GM12878 (cell line): ENCODE data around the gene DAB2. TPM values are rescaled to one million over a fixed set of nuclear protein-coding genes. Genes with fewer than 3 reads are reported as not detected.

ENCODE experiments used
- ATAC-seq: fragments of 200-7000 bp; cut with Tn5 transposase; 3 replicates; pipeline ENCODE4 v1.9.1; 2020; ENCODE audit warnings: mild to moderate bottlenecking, moderate library complexity
- BruUV-seq: library from RNA; stranded (reverse); fragments of 400-500 nt; replicated peaks from 2 replicates; lab custom pipeline; 2021; lab: Mats Ljungman, UMichigan
- CTCF ChIA-PET: fragments of 300-600 bp; sonication (Branson Sonifier 250); formaldehyde crosslinking; extraction: SDS; loops from one replicate; lab custom pipeline; 2021; ENCODE audit warnings: inconsistent platforms; lab: Yijun Ruan, JAX
- POLR2A ChIA-PET: fragments of 350-600 bp; formaldehyde crosslinking; extraction: SDS; loops from one replicate; lab custom pipeline; 2021; ENCODE audit warnings: inconsistent platforms; lab: Charles Lee
- RAD21 ChIA-PET: fragments of 300-600 bp; sonication (Branson Sonifier 250); formaldehyde crosslinking; loops from one replicate; lab custom pipeline; 2023; ENCODE audit warnings: antibody characterized with exemption; ENCODE audit not compliant: unreplicated experiment; lab: Charles Lee
- SMC1A ChIA-PET: fragments of 300-600 bp; sonication (Branson Sonifier 250); formaldehyde crosslinking; loops from one replicate; lab custom pipeline; 2023; ENCODE audit not compliant: unreplicated experiment, uncharacterized antibody; lab: Charles Lee
- DNase-seq: peaks from one replicate; pipeline ENCODE4 v3.0.0-alpha.2; 2011; ENCODE audit warnings: low read depth, low spot score
- FAIRE-seq: peaks from 3 replicates; lab custom pipeline; 2011; peaks lifted over from hg19 to GRCh38; lab: Jason Lieb, UNC
- H2AFZ ChIP-seq: 2 replicates; pipeline ENCODE4 v1.6.0; 2011; ENCODE audit warnings: low read depth, low read length, control low read depth; ENCODE audit not compliant: control insufficient read depth
- H3K27ac ChIP-seq: 2 replicates; pipeline ENCODE4 v1.5.1; 2011; ENCODE audit warnings: control low read depth; ENCODE audit not compliant: control insufficient read depth, insufficient read depth
- H3K27me3 ChIP-seq, 2 experiments: replicated peaks in 1 of 2; 2 replicates each; pipeline versions ENCODE4 v1.6.0 to v1.6.1; 2011; ENCODE audit warnings: low read length in 1 of 2; ENCODE audit not compliant: control insufficient read depth in 2 of 2, insufficient read depth in 2 of 2
- H3K36me3 ChIP-seq, 2 experiments: 2 replicates each; pipeline ENCODE4 v1.5.1; 2011; ENCODE audit warnings: low read length in 1 of 2; ENCODE audit not compliant: control insufficient read depth in 2 of 2, insufficient read depth in 2 of 2
- H3K4me1 ChIP-seq: 2 replicates; pipeline ENCODE4 v1.6.1; 2011; ENCODE audit warnings: mild to moderate bottlenecking, low read length, moderate library complexity, mixed read lengths; ENCODE audit not compliant: control insufficient read depth, insufficient read depth
- H3K4me2 ChIP-seq: 2 replicates; pipeline ENCODE4 v1.6.0; 2011; ENCODE audit warnings: control low read depth; ENCODE audit not compliant: control insufficient read depth, insufficient read depth
- H3K4me3 ChIP-seq: fragments of 200-600 bp; sonication (generic); 2 replicates; pipeline ENCODE4 v1.5.1; 2016
- H3K79me2 ChIP-seq: 2 replicates; pipeline ENCODE4 v1.6.0; 2011; ENCODE audit warnings: low read length; ENCODE audit not compliant: control insufficient read depth, insufficient read depth
- H3K9ac ChIP-seq: 2 replicates; pipeline ENCODE4 v1.8.0; 2011; ENCODE audit warnings: low read length, control low read depth, mixed read lengths; ENCODE audit not compliant: control insufficient read depth, insufficient read depth
- H3K9me3 ChIP-seq: replicated peaks from 3 replicates; pipeline ENCODE4 v1.5.1; 2011; ENCODE audit warnings: mild to moderate bottlenecking, low read length; ENCODE audit not compliant: control insufficient read depth, insufficient read depth
- H4K20me1 ChIP-seq: 2 replicates; pipeline ENCODE4 v1.6.0; 2011; ENCODE audit not compliant: control insufficient read depth, insufficient read depth
- ATF7 ChIP-seq: fragments of 450-650 bp; IDR thresholded peaks from 2 replicates; pipeline ENCODE4 v1.6.1; 2016; ENCODE audit warnings: low read depth, mild to moderate bottlenecking
- BMI1 ChIP-seq: fragments of 450-650 bp; IDR thresholded peaks from 2 replicates; pipeline ENCODE4 v1.6.1; 2016; ENCODE audit warnings: mild to moderate bottlenecking, moderate library complexity, borderline replicate concordance
- EGR1 ChIP-seq, 2 experiments: IDR thresholded peaks; 1 replicate in 1 of 2; 2 replicates in 1 of 2; pipeline ENCODE4 v1.6.1; 2011 to 2012; ENCODE audit warnings: low read depth in 2 of 2, low read length in 2 of 2, borderline replicate concordance in 1 of 2, mild to moderate bottlenecking in 1 of 2, moderate library complexity in 1 of 2
- HCFC1 ChIP-seq: fragments of 150-350 bp; IDR thresholded peaks from 2 replicates; pipeline ENCODE4 v1.6.1; 2014; ENCODE audit warnings: low read length
- HDGF ChIP-seq: fragments of 450-650 bp; IDR thresholded peaks from 2 replicates; pipeline ENCODE4 v1.6.1; 2016; ENCODE audit warnings: antibody characterized with exemption
- RAD51 ChIP-seq: fragments of 450-650 bp; IDR thresholded peaks from 2 replicates; pipeline ENCODE4 v1.6.1; 2016; ENCODE audit warnings: moderate library complexity, mild to moderate bottlenecking, inconsistent platforms
- RELA ChIP-seq: fragments of 450-650 bp; IDR thresholded peaks from 2 replicates; pipeline ENCODE4 v1.8.0; 2014; ENCODE audit warnings: borderline replicate concordance; ENCODE audit not compliant: partially characterized antibody
- SRF ChIP-seq, 2 experiments: IDR thresholded peaks; 2 replicates each; pipeline ENCODE4 v1.6.1; 2011; ENCODE audit warnings: low read depth in 2 of 2, low read length in 2 of 2, mild to moderate bottlenecking in 1 of 2, moderate library complexity in 1 of 2
- TARDBP ChIP-seq: IDR thresholded peaks from 2 replicates; pipeline ENCODE4 v1.6.1; 2016; ENCODE audit warnings: borderline replicate concordance
- YY1 ChIP-seq: IDR thresholded peaks from 2 replicates; pipeline ENCODE4 v1.6.1; 2011; ENCODE audit warnings: low read depth, mild to moderate bottlenecking, low read length
- WGBS: methylation state at CpG from one replicate; pipeline ENCODE4 v1.1.6; 2016; ENCODE audit warnings: low lambda C conversion rate; ENCODE audit not compliant: insufficient replicate concordance, insufficient coverage; ENCODE audit errors: missing lambda C conversion rate; 5-methylcytosine and 5-hydroxymethylcytosine counted together
- in situ Hi-C: fragments of 300-500 bp; cut with MboI; formaldehyde crosslinking; loops from 9 replicates; pipeline ENCODE4 v1.14.3; 2018; ENCODE audit warnings: mixed read lengths
- intact Hi-C: fragments of 100-400 bp; cut with micrococcal nuclease; formaldehyde crosslinking; loops from one replicate; pipeline ENCODE4 v1.14.2; 2022; ENCODE audit not compliant: unreplicated experiment
- polyA plus RNA-seq, 11 experiments: library from polyadenylated mRNA; depleted of rRNA in 4 of 11; unstranded in 6 of 11; stranded (reverse) in 5 of 11; fragments of >200 nt; fragmentation: Nextera tagmentation in 4 of 11; fragmentation: Illumina TruSeq in 1 of 11; extraction: Ambion mirVana in 4 of 11; extraction: Trizol in 1 of 11; gene quantifications; 1 replicate in 1 of 11; 2 replicates in 10 of 11; pipeline versions ENCODE4 v1.2.1 to v1.2.3, GENCODE V29; 2011 to 2016; ENCODE audit warnings: inconsistent platforms in 2 of 11, missing spikeins in 2 of 11, low read depth in 1 of 11
- total RNA-seq, 4 experiments: library from RNA; depleted of rRNA in 3 of 4; stranded (reverse); fragments of >200 nt in 3 of 4; fragmentation: Illumina TruSeq in 1 of 4; extraction: Trizol in 1 of 4; gene quantifications; 2 replicates each; pipeline versions ENCODE4 v1.2.1 to v1.2.3, GENCODE V29; 2013 to 2021
- TF ChIP-seq, protein P1 (sequence below): fragments of 450-650 bp; IDR thresholded peaks from 2 replicates; pipeline ENCODE4 v1.6.1; 2016; ENCODE audit warnings: mild to moderate bottlenecking, moderate library complexity, borderline replicate concordance
- TF ChIP-seq, protein P2 (sequence below): fragments of 450-650 bp; formaldehyde crosslinking; IDR thresholded peaks from 2 replicates; pipeline ENCODE4 v1.4.0; 2020; ENCODE audit warnings: mild to moderate bottlenecking, moderate library complexity
- TF ChIP-seq, protein P3 (sequence below): fragments of 450-650 bp; IDR thresholded peaks from 2 replicates; pipeline ENCODE4 v1.6.1; 2017; ENCODE audit warnings: mild to moderate bottlenecking
- TF ChIP-seq, protein P4 (sequence below): IDR thresholded peaks from 2 replicates; pipeline ENCODE4 v1.6.1; 2011; ENCODE audit warnings: low read depth, low read length, improper control_type of control experiment, borderline replicate concordance

The DAB2 gene
- total and polyA plus RNA-seq, 10 of the 15 experiments (the other 5 are each of a cell fraction or from before 2014, with no cell fraction given) = 0.05 to 0.23 (median 0.11) TPM; not detected in 7

DNA sequence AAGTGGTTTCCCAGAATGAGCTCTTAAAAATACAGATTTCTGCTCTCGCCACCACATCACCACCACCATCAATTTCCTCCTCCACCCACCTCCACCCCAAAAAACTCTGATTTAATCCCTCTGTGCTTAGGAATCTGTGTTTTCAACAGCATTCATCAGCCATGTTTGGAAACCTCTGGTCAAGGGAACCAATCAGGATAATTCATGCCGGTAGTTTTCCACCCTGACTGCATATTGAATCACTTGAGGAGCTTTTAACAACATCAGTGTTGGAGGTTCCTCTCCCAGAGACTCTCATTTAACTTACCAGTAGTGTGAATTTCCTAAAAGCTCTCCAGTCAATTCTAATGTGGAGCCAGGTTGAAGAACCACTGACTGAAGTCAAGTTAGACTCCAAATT, 46.0 kb upstream of the DAB2 start:
- WGBS = 28% methylated on average over 2 of the region's 2 CpGs
- no peak overlapping the region for H3K9ac ChIP-seq
- no peaks in the 10 kb centered on the region for H3K4me1 ChIP-seq
- no peaks in the 10 kb centered on the region for H3K79me2 ChIP-seq
- H2AFZ ChIP-seq = no peak overlapping the region
- no TSS peak for BruUV-seq
- H3K9me3 ChIP-seq = no peaks in the 10 kb centered on the region
- ChIA-PET CTCF (interaction anchor here (0.6 kb wide), 1 partner anchor 147 kb away, joined by 3 read pairs; no protein-coding TSS in a partner anchor), POLR2A (no interaction called here), SMC1A (no interaction called here), RAD21 (no interaction called here)
- intact Hi-C loops = no loop called here
- in situ Hi-C loops = no loop called here
- FAIRE-seq (no peak), DNase-seq (no peak), ATAC-seq (no peak)
- no peaks in the 10 kb centered on the region for H3K36me3 ChIP-seq
- no peak overlapping the region for H3K4me3 ChIP-seq
- no peak overlapping the region for H3K4me2 ChIP-seq
- H4K20me1 ChIP-seq = no peaks in the 10 kb centered on the region
- no peak overlapping the region for H3K27ac ChIP-seq
- no peaks in the 10 kb centered on the region for H3K27me3 ChIP-seq
- TF ChIP-seq, protein P1, sequence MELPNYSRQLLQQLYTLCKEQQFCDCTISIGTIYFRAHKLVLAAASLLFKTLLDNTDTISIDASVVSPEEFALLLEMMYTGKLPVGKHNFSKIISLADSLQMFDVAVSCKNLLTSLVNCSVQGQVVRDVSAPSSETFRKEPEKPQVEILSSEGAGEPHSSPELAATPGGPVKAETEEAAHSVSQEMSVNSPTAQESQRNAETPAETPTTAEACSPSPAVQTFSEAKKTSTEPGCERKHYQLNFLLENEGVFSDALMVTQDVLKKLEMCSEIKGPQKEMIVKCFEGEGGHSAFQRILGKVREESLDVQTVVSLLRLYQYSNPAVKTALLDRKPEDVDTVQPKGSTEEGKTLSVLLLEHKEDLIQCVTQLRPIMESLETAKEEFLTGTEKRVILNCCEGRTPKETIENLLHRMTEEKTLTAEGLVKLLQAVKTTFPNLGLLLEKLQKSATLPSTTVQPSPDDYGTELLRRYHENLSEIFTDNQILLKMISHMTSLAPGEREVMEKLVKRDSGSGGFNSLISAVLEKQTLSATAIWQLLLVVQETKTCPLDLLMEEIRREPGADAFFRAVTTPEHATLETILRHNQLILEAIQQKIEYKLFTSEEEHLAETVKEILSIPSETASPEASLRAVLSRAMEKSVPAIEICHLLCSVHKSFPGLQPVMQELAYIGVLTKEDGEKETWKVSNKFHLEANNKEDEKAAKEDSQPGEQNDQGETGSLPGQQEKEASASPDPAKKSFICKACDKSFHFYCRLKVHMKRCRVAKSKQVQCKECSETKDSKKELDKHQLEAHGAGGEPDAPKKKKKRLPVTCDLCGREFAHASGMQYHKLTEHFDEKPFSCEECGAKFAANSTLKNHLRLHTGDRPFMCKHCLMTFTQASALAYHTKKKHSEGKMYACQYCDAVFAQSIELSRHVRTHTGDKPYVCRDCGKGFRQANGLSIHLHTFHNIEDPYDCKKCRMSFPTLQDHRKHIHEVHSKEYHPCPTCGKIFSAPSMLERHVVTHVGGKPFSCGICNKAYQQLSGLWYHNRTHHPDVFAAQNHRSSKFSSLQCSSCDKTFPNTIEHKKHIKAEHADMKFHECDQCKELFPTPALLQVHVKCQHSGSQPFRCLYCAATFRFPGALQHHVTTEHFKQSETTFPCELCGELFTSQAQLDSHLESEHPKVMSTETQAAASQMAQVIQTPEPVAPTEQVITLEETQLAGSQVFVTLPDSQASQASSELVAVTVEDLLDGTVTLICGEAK = no peak
- no peak for TF ChIP-seq RELA
- TF ChIP-seq RAD51 = no peak
- no peak for TF ChIP-seq YY1
- no peak for TF ChIP-seq SRF (IDR thresholded peaks at IDR 0.05; ENCODE audit: low read depth in 2 of 2, low read length in 2 of 2)
- TF ChIP-seq, protein P2, sequence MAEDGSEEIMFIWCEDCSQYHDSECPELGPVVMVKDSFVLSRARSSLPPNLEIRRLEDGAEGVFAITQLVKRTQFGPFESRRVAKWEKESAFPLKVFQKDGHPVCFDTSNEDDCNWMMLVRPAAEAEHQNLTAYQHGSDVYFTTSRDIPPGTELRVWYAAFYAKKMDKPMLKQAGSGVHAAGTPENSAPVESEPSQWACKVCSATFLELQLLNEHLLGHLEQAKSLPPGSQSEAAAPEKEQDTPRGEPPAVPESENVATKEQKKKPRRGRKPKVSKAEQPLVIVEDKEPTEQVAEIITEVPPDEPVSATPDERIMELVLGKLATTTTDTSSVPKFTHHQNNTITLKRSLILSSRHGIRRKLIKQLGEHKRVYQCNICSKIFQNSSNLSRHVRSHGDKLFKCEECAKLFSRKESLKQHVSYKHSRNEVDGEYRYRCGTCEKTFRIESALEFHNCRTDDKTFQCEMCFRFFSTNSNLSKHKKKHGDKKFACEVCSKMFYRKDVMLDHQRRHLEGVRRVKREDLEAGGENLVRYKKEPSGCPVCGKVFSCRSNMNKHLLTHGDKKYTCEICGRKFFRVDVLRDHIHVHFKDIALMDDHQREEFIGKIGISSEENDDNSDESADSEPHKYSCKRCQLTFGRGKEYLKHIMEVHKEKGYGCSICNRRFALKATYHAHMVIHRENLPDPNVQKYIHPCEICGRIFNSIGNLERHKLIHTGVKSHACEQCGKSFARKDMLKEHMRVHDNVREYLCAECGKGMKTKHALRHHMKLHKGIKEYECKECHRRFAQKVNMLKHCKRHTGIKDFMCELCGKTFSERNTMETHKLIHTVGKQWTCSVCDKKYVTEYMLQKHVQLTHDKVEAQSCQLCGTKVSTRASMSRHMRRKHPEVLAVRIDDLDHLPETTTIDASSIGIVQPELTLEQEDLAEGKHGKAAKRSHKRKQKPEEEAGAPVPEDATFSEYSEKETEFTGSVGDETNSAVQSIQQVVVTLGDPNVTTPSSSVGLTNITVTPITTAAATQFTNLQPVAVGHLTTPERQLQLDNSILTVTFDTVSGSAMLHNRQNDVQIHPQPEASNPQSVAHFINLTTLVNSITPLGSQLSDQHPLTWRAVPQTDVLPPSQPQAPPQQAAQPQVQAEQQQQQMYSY (CRISPR knock-in tag) = no peak
- TF ChIP-seq BMI1 = no peak
- TF ChIP-seq HCFC1 = no peak
- TF ChIP-seq EGR1 (IDR thresholded peaks at IDR 0.05; ENCODE audit: borderline replicate concordance in 1 of 2, low read depth in 2 of 2, low read length in 2 of 2) = no peak
- TF ChIP-seq HDGF = no peak
- no peak for TF ChIP-seq TARDBP
- TF ChIP-seq, protein P3, sequence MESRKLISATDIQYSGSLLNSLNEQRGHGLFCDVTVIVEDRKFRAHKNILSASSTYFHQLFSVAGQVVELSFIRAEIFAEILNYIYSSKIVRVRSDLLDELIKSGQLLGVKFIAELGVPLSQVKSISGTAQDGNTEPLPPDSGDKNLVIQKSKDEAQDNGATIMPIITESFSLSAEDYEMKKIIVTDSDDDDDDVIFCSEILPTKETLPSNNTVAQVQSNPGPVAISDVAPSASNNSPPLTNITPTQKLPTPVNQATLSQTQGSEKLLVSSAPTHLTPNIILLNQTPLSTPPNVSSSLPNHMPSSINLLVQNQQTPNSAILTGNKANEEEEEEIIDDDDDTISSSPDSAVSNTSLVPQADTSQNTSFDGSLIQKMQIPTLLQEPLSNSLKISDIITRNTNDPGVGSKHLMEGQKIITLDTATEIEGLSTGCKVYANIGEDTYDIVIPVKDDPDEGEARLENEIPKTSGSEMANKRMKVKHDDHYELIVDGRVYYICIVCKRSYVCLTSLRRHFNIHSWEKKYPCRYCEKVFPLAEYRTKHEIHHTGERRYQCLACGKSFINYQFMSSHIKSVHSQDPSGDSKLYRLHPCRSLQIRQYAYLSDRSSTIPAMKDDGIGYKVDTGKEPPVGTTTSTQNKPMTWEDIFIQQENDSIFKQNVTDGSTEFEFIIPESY = no peak
- TF ChIP-seq, protein P4, sequence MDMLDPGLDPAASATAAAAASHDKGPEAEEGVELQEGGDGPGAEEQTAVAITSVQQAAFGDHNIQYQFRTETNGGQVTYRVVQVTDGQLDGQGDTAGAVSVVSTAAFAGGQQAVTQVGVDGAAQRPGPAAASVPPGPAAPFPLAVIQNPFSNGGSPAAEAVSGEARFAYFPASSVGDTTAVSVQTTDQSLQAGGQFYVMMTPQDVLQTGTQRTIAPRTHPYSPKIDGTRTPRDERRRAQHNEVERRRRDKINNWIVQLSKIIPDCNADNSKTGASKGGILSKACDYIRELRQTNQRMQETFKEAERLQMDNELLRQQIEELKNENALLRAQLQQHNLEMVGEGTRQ = no peak
- no peak for TF ChIP-seq ATF7
